Right ventricle myocardium inferior (tissue), 1 donor: ENCODE results near the gene BICRA. TPM values are rescaled to one million over a fixed set of nuclear protein-coding genes. Genes with fewer than 3 reads are reported as not detected.
"Not testable (repeated sequence)": the region's sequence is repeated elsewhere in the genome, so short reads cannot be mapped to it uniquely, and the experiment has no call there.

Source experiments
- ATAC-seq: fragments of 200-7000 bp; cut with Tn5 transposase; one replicate; pipeline ENCODE4 v1.9.1; 2020; ENCODE audit warnings: mild to moderate bottlenecking, moderate library complexity
- DNase-seq: peaks from one replicate; pipeline ENCODE4 v3.0.0; 2021; ENCODE audit errors: missing footprints
- intact Hi-C: fragments of 100-400 bp; cut with DNase I; formaldehyde crosslinking; loops from one replicate; pipeline ENCODE4 v1.11.0; 2022
- total RNA-seq: library from RNA; stranded (reverse); fragmentation: NEBNext Ultra II Directional; extraction: Animal tissue kit (Norgen Biotek cat#: 25700); gene quantifications from one replicate; pipeline ENCODE4 v1.2.1, GENCODE V29; 2021
- donor health status: DM: no; HTN: yes; CAD: no; lungs with severe emphysema.

The BICRA gene
- total RNA-seq, 1 donor from 2014 or later = 8.8 TPM

GRCh38 chr19:47746129-47746528 is 137.2 kb downstream of the BICRA start:
- DNase-seq = peak; percentile 3
- not testable (repeated sequence) for ATAC-seq
- intact Hi-C loops = loop anchor here (5.0 kb wide), 1 partner anchor 36 kb away; no protein-coding TSS in a partner anchor

GRCh38 chr19:47749326-47749725 is 140.4 kb downstream of the BICRA start:
- intact Hi-C loops = loop anchor here (5.0 kb wide), 1 partner anchor 33 kb away; no protein-coding TSS in a partner anchor
- ATAC-seq = no peak

GRCh38 chr19:47750752-47751151 is 141.8 kb downstream of the BICRA start:
- intact Hi-C loops = no loop called here
- ATAC-seq (no peak), DNase-seq (no peak)

More at GRCh38 chr19:47749326-47749725, 140.4 kb downstream of the BICRA start:
- no peak for DNase-seq

- intact Hi-C loops = no loop called here
- no peak for ATAC-seq
Measured at GRCh38 chr19:47752440-47753211, 143.7 kb downstream of the BICRA start.

More at GRCh38 chr19:47752440-47753211, 143.7 kb downstream of the BICRA start:
- peak; percentile 11 for DNase-seq

Other genes with a start within 250 kb of the BICRA start
- gene MEIS3, start 189.6 kb upstream of the BICRA start, total RNA-seq = 3.8 TPM
- 0.46 TPM for gene SLC8A2, start 137.2 kb upstream of the BICRA start, total RNA-seq
- 9.1 TPM for gene KPTN, start 124.9 kb upstream of the BICRA start, total RNA-seq
- 119 TPM for gene NAPA, start 94.1 kb upstream of the BICRA start, total RNA-seq
- gene ZNF541, start 36.0 kb upstream of the BICRA start, total RNA-seq = 1.2 TPM
- gene EHD2, start 104.3 kb downstream of the BICRA start, total RNA-seq = 60.5 TPM
- 172 TPM for gene NOP53, start 136.4 kb downstream of the BICRA start, total RNA-seq
- gene SELENOW, start 169.6 kb downstream of the BICRA start, total RNA-seq = 1,425 TPM
- not detected for gene TPRX1, start 195.4 kb downstream of the BICRA start, total RNA-seq
- gene CRX, start 212.8 kb downstream of the BICRA start, total RNA-seq = not detected